ENCODE data around the gene SLC8B1. TPM values are rescaled to one million over a fixed set of nuclear protein-coding genes. Genes with fewer than 3 reads are reported as not detected.

SLC8B1 gene
- polyA plus RNA-seq, 12 donors, result 10.6 to 19.5 (median 12.2) TPM; not detected in 1

DNA sequence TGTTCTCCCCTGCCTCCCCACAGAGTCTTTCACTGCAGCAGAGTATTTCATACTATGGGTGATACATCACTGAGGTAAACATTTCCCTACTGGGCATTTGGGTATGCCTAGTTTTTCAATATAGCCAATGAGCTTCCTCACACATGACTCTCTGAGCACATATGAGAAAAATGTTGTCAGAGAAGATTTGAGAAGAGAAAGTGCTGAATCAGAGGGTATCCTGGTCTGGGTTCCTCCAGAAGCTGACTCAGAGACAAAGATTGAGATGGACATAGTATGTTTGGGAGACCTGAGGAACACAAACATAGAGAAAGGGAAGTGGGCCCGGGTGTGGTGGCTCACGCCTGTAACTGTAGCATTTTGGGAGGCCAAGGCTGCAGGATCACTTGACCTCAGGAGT, 12.6 kb downstream of the SLC8B1 start:
- DNase-seq, result no peak

- DNase-seq, result no peak
These were observed 14.5 kb downstream of the SLC8B1 start for GRCh38 chr12:113320401-113320800.

GRCh38 chr12:113318900-113319628, 15.8 kb downstream of the SLC8B1 start:
- no peak for DNase-seq

GRCh38 chr12:113318046-113318656, 16.8 kb downstream of the SLC8B1 start:
- no peak for DNase-seq

DNA sequence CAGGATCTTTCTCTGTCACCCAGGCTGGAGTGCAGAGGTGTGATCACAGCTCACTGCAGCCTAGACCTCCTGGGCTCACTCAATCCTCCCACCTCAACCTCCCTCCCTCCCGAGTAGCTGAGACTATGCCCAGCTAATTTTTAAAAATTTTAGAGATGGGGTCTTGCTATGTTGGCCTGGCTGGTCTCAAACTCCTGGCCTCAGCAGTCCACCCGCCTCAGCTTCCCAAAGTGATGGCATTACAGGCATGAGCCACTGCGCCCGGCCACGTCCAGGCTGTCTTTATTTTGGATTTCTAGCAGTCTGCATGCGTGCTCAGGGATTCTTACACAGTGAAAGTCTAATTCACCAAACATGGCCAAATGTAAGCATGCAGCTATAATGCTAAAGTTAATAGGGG, 17.8 kb downstream of the SLC8B1 start:
- no peak for DNase-seq

DNA sequence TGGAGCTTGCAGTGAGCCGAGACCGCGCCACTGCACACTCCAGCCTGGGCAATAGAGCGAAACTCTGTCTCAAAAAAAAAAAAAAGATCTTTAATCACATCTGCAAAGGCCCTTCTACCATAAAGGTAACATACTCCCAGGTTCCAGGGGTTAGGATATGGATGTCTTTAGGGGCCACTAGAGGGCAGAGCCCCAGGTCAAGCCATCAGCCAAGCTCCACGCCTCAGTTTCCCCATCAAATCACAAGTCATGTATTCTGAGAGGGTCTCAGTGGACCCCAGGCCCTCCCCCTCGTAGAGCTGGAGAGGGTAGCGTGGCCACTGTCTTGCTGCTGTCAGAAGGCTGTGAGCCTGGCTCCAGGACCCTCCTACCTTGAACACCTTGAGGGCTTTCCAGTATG, 18.8 kb downstream of the SLC8B1 start:
- DNase-seq, result no peak

DNA sequence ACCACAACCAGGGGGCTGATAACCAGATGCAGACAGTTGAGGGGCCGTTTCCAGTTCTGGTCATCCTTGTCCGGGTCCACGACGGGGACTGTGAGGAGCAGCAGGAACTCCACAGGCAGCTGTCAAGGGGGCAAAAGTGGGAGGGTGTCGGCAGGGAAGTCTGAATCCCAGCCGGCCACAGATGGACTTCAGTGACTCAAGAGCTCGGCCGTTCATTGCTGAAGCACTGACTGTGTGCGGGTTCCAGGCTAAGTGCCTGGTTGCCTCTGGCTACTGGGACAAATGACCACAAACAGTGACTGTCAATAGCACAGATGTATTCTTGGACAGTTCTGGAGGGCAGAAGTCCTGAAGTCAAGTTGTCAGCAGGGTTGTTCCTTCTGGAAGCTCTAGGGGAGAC, 19.6 kb downstream of the SLC8B1 start:
- DNase-seq, result no peak

DNA sequence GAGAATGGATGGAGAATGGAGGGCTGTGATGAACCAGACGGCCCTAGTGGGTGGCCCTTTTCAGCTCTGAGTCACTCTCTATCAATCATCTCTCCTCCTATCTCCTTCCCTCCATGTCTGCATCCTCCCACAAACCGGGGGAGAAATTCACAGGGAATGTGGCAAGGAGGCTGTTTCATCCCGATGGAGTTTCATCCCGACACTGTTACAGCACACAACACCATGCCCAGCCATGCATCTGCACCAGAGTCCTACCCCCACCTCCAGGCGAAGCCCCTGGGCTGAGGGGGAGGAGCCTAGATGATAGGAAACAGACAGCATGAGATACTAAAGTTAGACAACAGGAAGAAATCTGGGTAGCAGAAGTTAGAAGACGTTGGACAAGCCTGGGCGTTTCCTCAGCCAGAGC, 20.8 kb downstream of the SLC8B1 start:
- DNase-seq, result no peak

DNA sequence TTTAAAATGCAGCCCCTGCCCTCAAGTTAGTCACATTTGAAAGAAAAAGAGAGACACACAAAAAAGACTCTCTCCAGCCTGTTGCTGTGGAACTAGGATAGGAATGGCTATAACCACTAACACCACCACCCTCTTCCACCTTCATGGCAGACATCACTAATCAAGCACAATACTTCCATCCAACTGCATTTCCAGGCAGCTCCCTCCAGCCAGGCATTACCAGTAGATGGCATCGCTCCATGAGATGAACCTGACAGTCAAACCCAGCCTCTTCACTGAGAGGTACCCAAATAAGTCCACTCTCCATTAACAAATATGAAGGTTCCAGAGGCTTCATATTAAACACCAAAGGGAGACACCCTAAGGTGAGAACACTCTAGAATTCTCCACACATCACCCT, 24.4 kb downstream of the SLC8B1 start:
- no peak for DNase-seq

- DNase-seq, result no peak
These were observed 28.5 kb downstream of the SLC8B1 start for GRCh38 chr12:113306382-113306781.

DNA sequence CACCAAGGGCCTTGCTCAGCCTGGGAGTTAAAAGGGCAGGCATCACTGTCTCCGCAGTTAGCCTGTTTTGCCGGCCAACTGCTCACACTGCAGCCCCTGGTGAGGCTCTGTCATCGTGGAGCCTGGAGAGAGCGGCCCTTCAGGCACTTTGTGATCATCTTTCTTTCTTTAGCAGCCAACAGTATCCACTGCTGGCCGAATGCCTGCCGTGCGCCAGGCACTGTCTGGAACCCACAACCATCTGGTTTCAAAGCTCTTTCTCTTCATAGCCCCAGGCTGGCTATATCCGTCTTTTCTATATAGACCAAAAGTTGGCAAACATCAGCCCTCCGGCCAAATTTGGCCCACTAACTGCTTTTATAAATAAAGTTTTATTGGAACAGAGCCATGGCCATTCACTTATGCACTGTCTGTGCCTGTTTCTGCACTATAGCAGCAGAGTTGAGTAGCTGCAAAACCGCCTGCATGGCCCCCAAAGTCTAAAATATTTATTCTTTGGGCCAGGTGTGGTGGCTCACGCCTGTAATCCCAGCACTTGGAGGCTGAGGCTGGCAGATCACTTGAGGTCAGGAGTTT, 29.5 kb downstream of the SLC8B1 start:
- no peak for DNase-seq

GRCh38 chr12:113302886-113303640, 31.8 kb downstream of the SLC8B1 start:
- no peak for DNase-seq

- no peak for DNase-seq
These were observed 32.4 kb downstream of the SLC8B1 start for GRCh38 chr12:113302466-113302865.

DNA sequence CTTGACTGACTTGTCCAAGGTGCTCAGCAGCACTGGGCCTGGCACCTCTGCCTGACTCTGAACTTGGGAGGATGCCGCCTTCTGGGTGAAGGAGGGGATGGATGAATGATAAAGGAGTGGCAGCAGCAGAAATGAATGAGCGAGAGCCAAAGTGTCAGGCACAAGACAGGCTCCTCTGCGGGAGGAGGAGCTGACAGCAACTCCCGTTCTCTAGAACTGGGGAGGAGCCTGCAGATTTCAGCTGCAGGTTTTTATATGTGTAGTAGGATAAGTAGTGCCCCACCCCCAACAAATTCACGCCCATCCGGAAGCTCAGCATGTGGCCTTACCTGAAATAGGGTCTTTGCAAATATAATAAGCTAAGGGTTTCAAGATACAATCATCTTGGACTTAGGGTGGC, 33.1 kb downstream of the SLC8B1 start:
- no peak for DNase-seq

GRCh38 chr12:113299619-113300237, 35.2 kb downstream of the SLC8B1 start:
- no peak for DNase-seq

DNA sequence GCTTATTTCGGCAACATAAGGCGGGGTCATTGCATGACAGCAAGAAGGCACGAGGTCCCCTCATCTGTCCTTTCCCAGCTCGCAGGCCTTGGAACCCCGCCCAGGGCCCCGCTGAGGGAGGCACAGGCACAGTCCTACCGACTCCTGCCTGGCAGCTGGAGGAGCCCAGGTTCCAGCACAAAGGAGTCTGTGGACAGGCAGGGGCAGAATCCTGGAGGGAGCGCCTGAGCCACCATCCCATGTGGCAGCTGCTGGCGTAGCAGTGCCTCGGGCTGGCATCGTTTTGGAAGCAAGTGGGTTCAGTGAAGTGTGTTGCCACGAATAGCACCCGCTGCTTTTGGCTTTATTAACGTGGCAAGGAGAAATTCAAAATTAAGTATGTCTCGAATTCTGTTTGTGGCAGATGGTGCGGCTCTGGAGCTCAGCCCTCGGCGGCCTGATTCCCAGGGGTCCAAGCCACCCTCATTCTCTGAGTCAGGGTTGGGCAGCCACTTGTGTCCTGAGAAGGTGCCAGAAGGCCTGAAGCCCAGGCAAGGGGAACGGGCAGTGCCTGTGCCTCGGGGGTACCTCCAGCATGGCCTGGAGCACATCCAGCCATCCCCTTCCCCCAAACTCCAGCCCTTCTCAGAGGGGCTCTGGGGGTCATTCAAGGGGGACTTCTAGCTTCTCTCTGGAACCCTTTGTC, 35.9 kb downstream of the SLC8B1 start:
- DNase-seq, result no peak

DNA sequence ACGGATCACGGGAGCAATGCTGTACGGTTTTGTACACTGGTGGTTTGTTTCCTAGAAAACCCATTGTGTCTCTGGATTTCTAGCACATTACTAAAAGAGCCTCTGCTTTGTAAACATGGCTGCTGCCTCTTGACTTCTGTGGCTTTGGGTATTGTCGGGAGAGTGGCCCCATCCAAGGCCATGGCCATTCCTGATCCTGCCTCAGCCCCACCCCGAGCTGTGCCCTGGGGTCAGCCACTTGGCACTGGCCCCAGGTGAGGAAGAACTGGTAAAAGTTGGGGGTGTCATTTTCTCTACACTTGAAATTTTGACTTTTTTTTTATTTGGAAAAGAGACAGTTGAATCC, 36.5 kb downstream of the SLC8B1 start:
- DNase-seq, result no peak

GRCh38 chr12:113297621-113298471, 37.1 kb downstream of the SLC8B1 start:
- DNase-seq, result no peak

GRCh38 chr12:113297214-113297587, 37.7 kb downstream of the SLC8B1 start:
- DNase-seq, result no peak

DNA sequence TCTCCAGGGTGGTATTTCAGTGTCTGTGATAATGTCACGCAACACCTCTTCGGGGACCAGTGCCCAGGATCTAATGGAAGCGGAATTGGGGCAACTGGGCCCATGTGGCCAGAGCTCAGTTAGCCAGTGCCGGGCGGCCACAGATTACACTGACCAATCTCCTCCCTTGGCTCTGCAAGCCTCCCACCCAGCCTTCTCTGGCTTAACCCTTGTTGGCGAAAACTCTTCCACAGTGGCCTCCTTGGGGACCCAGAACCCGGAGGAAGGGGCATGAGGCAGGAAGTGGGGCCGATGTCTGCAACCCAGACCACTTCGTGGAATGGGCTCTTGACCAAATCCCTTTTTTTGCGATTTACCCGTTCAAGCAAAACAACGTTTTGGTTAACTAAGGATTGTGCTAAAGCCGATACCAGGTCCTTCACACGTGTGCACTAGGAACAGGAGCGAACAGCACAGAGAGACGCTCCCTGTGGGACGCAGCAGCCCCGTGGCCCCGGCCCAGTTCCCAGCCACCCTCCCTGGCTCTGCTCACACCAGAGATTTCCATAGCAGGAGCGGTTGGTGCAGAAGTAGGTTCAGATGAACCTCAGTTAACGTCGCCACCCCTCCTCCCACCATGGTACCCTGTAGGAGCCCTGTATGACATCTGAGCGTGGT, 38.2 kb downstream of the SLC8B1 start:
- DNase-seq, result no peak
